Smooth muscle cell (in vitro differentiated cells): ENCODE results near the gene QSER1. TPM values are rescaled to one million over a fixed set of nuclear protein-coding genes. Genes with fewer than 3 reads are reported as not detected.

Experiments used
- DNase-seq: peaks from one replicate; lab custom pipeline; 2025; ENCODE audit not compliant: unreplicated experiment; lab: John Stamatoyannopoulos, UW
- H2AFZ ChIP-seq: fragments of 200-600 bp; sonication (generic); 2 replicates; pipeline ENCODE4 v1.6.0; 2016; ENCODE audit warnings: antibody characterized with exemption, low read depth, mild to moderate bottlenecking
- H3F3A ChIP-seq: fragments of 200-600 bp; sonication (generic); 2 replicates; pipeline ENCODE4 v1.6.0; 2017; ENCODE audit warnings: antibody characterized with exemption, low read depth
- H3K27ac ChIP-seq: fragments of 200-600 bp; sonication (generic); 2 replicates; pipeline ENCODE4 v1.5.1; 2016; ENCODE audit warnings: low read depth, mild to moderate bottlenecking
- H3K27me3 ChIP-seq: fragments of 200-600 bp; sonication (generic); 2 replicates; pipeline ENCODE4 v1.6.1; 2016; ENCODE audit warnings: low read depth, mild to moderate bottlenecking
- H3K36me3 ChIP-seq: fragments of 200-600 bp; sonication (generic); 2 replicates; pipeline ENCODE4 v1.5.1; 2016; ENCODE audit warnings: low read depth
- H3K4me1 ChIP-seq: fragments of 200-600 bp; sonication (generic); 2 replicates; pipeline ENCODE4 v1.5.1; 2016; ENCODE audit warnings: low read depth
- H3K4me2 ChIP-seq: fragments of 200-600 bp; sonication (generic); 2 replicates; pipeline ENCODE4 v1.6.0; 2016; ENCODE audit warnings: mild to moderate bottlenecking
- H3K4me3 ChIP-seq: fragments of 200-600 bp; sonication (generic); 2 replicates; pipeline ENCODE4 v1.5.1; 2016; ENCODE audit warnings: mild to moderate bottlenecking
- H3K79me2 ChIP-seq: fragments of 200-600 bp; sonication (generic); 2 replicates; pipeline ENCODE4 v1.6.0; 2016; ENCODE audit warnings: low read depth, mild to moderate bottlenecking
- H3K9ac ChIP-seq: fragments of 200-600 bp; sonication (generic); 2 replicates; pipeline ENCODE4 v1.6.0; 2016; ENCODE audit warnings: low read depth
- H3K9me3 ChIP-seq: fragments of 200-600 bp; sonication (generic); replicated peaks from 2 replicates; pipeline ENCODE4 v1.5.1; 2016; ENCODE audit warnings: low read depth
- H4K20me1 ChIP-seq: fragments of 200-600 bp; sonication (generic); 2 replicates; pipeline ENCODE4 v1.6.0; 2016; ENCODE audit warnings: low read depth
- CTCF ChIP-seq: fragments of 200-600 bp; sonication (generic); IDR thresholded peaks from 2 replicates; pipeline ENCODE4 v1.5.1; 2017; ENCODE audit warnings: borderline replicate concordance, mild to moderate bottlenecking, antibody characterized with exemption; ENCODE audit not compliant: insufficient read depth, poor library complexity, severe bottlenecking
- WGBS: methylation state at CpG from one replicate; pipeline ENCODE4 v1.1.7; 2016; ENCODE audit warnings: low lambda C conversion rate; 5-methylcytosine and 5-hydroxymethylcytosine counted together
- polyA plus RNA-seq: library from polyadenylated mRNA; unstranded; fragments of >200 nt; fragmentation: Nextera tagmentation; extraction: Ambion mirVana; gene quantifications from 2 replicates; pipeline ENCODE4 v1.2.1, GENCODE V29; 2016
- total RNA-seq: library from RNA; depleted of rRNA; stranded (reverse); fragments of >200 nt; gene quantifications from 2 replicates; pipeline ENCODE4 v1.2.3, GENCODE V29; 2014

The QSER1 gene
- total and polyA plus RNA-seq, 2 experiments from 2014 or later = 4.1 to 31.6 TPM

- no peaks in the 10 kb centered on the region for H3F3A ChIP-seq
- no peak overlapping the region for H3K9ac ChIP-seq
- no peaks in the 10 kb centered on the region for H3K9me3 ChIP-seq
- no peak overlapping the region for H3K4me2 ChIP-seq
- H3K27ac ChIP-seq = no peak overlapping the region
- H3K4me3 ChIP-seq = no peak overlapping the region
- no peaks in the 10 kb centered on the region for H3K27me3 ChIP-seq
- no peaks in the 10 kb centered on the region for H4K20me1 ChIP-seq
- no peaks in the 10 kb centered on the region for H3K36me3 ChIP-seq
- H2AFZ ChIP-seq = no peak overlapping the region
- H3K79me2 ChIP-seq = no peaks in the 10 kb centered on the region
- no peak for TF ChIP-seq CTCF
- no peak for DNase-seq
- H3K4me1 ChIP-seq = no peaks in the 10 kb centered on the region
- 68% methylated on average over 6 of the region's 6 CpGs for WGBS
Observed at GRCh38 chr11:33001281-33001680, 108.7 kb downstream of the QSER1 start.

- no peaks in the 10 kb centered on the region for H3K36me3 ChIP-seq
- no peaks in the 10 kb centered on the region for H3K79me2 ChIP-seq
- WGBS = 88% methylated on average over 8 of the region's 8 CpGs
- no peaks in the 10 kb centered on the region for H3K27me3 ChIP-seq
- H2AFZ ChIP-seq = no peak overlapping the region
- TF ChIP-seq CTCF = no peak
- H3K9me3 ChIP-seq = no peaks in the 10 kb centered on the region
- no peak for DNase-seq
- no peaks in the 10 kb centered on the region for H3K4me1 ChIP-seq
- no peak overlapping the region for H3K4me3 ChIP-seq
- H4K20me1 ChIP-seq = no peaks in the 10 kb centered on the region
- H3K9ac ChIP-seq = no peak overlapping the region
- H3K4me2 ChIP-seq = no peak overlapping the region
- H3F3A ChIP-seq = no peaks in the 10 kb centered on the region
- H3K27ac ChIP-seq = no peak overlapping the region
Observed at GRCh38 chr11:33001751-33002542, 109.3 kb downstream of the QSER1 start.

GRCh38 chr11:33005175-33005574, 112.6 kb downstream of the QSER1 start:
- Histone ChIP-seq H3K4me3 (no peak overlapping the region), H4K20me1 (no peaks in the 10 kb centered on the region), H3K27ac (no peak overlapping the region), H3K79me2 (no peaks in the 10 kb centered on the region), H3K4me2 (no peak overlapping the region), H3K9me3 (no peaks in the 10 kb centered on the region), H3K9ac (no peak overlapping the region), H3K4me1 (no peaks in the 10 kb centered on the region), H2AFZ (no peak overlapping the region), H3F3A (no peaks in the 10 kb centered on the region), H3K36me3 (no peaks in the 10 kb centered on the region), H3K27me3 (no peaks in the 10 kb centered on the region)
- 70% methylated on average over 2 of the region's 2 CpGs for WGBS
- no peak for DNase-seq
- no peak for TF ChIP-seq CTCF

- Histone ChIP-seq H2AFZ (no peak overlapping the region), H3K27me3 (no peaks in the 10 kb centered on the region), H3K79me2 (no peaks in the 10 kb centered on the region), H3K4me2 (no peak overlapping the region), H4K20me1 (no peaks in the 10 kb centered on the region), H3K9ac (no peak overlapping the region), H3K4me3 (no peak overlapping the region), H3K36me3 (no peaks in the 10 kb centered on the region), H3K9me3 (no peaks in the 10 kb centered on the region), H3K4me1 (no peaks in the 10 kb centered on the region), H3F3A (no peaks in the 10 kb centered on the region), H3K27ac (no peak overlapping the region)
- no peak for DNase-seq
- no peak for TF ChIP-seq CTCF
Observed at GRCh38 chr11:33006010-33006409, 113.4 kb downstream of the QSER1 start.
